Naive thymus-derived CD4-positive, alpha-beta T cell (primary cell): ENCODE data around the gene SLC37A1. TPM values are rescaled to one million over a fixed set of nuclear protein-coding genes. Genes with fewer than 3 reads are reported as not detected.

Experiments
- ATAC-seq: fragments of 150-1000 bp; cut with Tn5 transposase; 2 replicates; pipeline ENCODE4 v1.10.0; 2021; ENCODE audit warnings: mild to moderate bottlenecking, moderate library complexity
- CTCF ChIA-PET: fragments of 350-600 bp; sonication (Branson Sonifier 250); formaldehyde crosslinking; loops from one replicate; lab custom pipeline; 2021; ENCODE audit warnings: antibody characterized with exemption; lab: Charles Lee
- POLR2A ChIA-PET: fragments of 350-600 bp; sonication (Branson Sonifier 250); formaldehyde crosslinking; loops from one replicate; lab custom pipeline; 2021; ENCODE audit warnings: antibody characterized with exemption, inconsistent platforms; lab: Charles Lee
- DNase-seq, 9 donors: peaks; one replicate each; pipeline versions ENCODE4 v3.0.0 to v3.0.0-alpha.2; 2020 to 2022; ENCODE audit warnings: mixed read lengths in 1 of 9
- H3K27ac ChIP-seq: one replicate; pipeline ENCODE4 v1.7.0; 2013; ENCODE audit warnings: mild to moderate bottlenecking, low read depth, low read length, moderate library complexity
- H3K27me3 ChIP-seq, 2 donors: one replicate each; pipeline ENCODE4 v1.7.0; 2013; ENCODE audit warnings: low read length in 2 of 2, mild to moderate bottlenecking in 2 of 2, moderate library complexity in 2 of 2; ENCODE audit not compliant: control insufficient read depth in 2 of 2, insufficient read depth in 2 of 2
- H3K36me3 ChIP-seq, 3 experiments: 1 replicate in 2 of 3; 2 replicates in 1 of 3; pipeline ENCODE4 v1.7.0; 2013; ENCODE audit warnings: low read length in 3 of 3, mild to moderate bottlenecking in 3 of 3, moderate library complexity in 1 of 3; ENCODE audit not compliant: insufficient read depth in 3 of 3, control insufficient read depth in 2 of 3
- H3K4me1 ChIP-seq, 2 donors: one replicate each; pipeline ENCODE4 v1.7.0; 2013; ENCODE audit warnings: low read length in 2 of 2, mild to moderate bottlenecking in 2 of 2, moderate library complexity in 1 of 2; ENCODE audit not compliant: control insufficient read depth in 2 of 2, insufficient read depth in 2 of 2
- H3K4me3 ChIP-seq: 2 replicates; pipeline ENCODE4 v1.7.0; 2013; ENCODE audit warnings: mild to moderate bottlenecking, low read length
- H3K9me3 ChIP-seq, 3 experiments: 1 replicate in 2 of 3; 2 replicates in 1 of 3; pipeline ENCODE4 v1.7.0; 2013; ENCODE audit warnings: low read length in 3 of 3; ENCODE audit not compliant: control insufficient read depth in 2 of 3
- H3K27ac Mint-ChIP-seq, 9 donors: one replicate each; pipeline ENCODE4 v1.8.0; 2020 to 2022; ENCODE audit warnings: mixed read lengths in 9 of 9, mild to moderate bottlenecking in 8 of 9, moderate library complexity in 5 of 9, inconsistent platforms in 2 of 9
- H3K27me3 Mint-ChIP-seq, 5 donors: one replicate each; pipeline ENCODE4 v1.8.0; 2021 to 2022; ENCODE audit warnings: mixed read lengths in 5 of 5, mild to moderate bottlenecking in 1 of 5
- H3K36me3 Mint-ChIP-seq, 5 donors: one replicate each; pipeline ENCODE4 v1.8.0; 2020 to 2022; ENCODE audit warnings: mixed read lengths in 5 of 5, mild to moderate bottlenecking in 3 of 5, inconsistent platforms in 1 of 5
- H3K4me1 Mint-ChIP-seq, 7 donors: one replicate each; pipeline ENCODE4 v1.8.0; 2020 to 2022; ENCODE audit warnings: mixed read lengths in 7 of 7, mild to moderate bottlenecking in 3 of 7, inconsistent platforms in 1 of 7
- H3K4me3 Mint-ChIP-seq, 10 donors: one replicate each; pipeline ENCODE4 v1.8.0; 2020 to 2022; ENCODE audit warnings: mild to moderate bottlenecking in 10 of 10, mixed read lengths in 10 of 10, moderate library complexity in 6 of 10, inconsistent platforms in 2 of 10
- H3K9me3 Mint-ChIP-seq, 11 donors: one replicate each; pipeline ENCODE4 v1.8.0; 2020 to 2022; ENCODE audit warnings: mixed read lengths in 11 of 11, mild to moderate bottlenecking in 4 of 11, inconsistent platforms in 1 of 11, moderate library complexity in 1 of 11
- intact Hi-C, 2 donors: fragments of 100-400 bp; cut with micrococcal nuclease; formaldehyde crosslinking; loops; one replicate each; pipeline ENCODE4 v1.15.1; 2023
- polyA plus RNA-seq, 2 donors: library from polyadenylated mRNA; unstranded; fragments of 300-500 nt; fragmentation: Illumina TruSeq; gene quantifications; one replicate each; pipeline ENCODE4 v1.2.3, GENCODE V29; 2021
- total RNA-seq, 6 experiments: library from RNA in 5 of 6; stranded (reverse) in 5 of 6; gene quantifications; 1 replicate in 5 of 6; 2 replicates in 1 of 6; pipeline ENCODE4 v1.2.3 and lab custom pipeline; 2021 to 2026

Gene SLC37A1
- total and polyA plus RNA-seq, 7 experiments from 2014 or later, result 4.4 to 23.2 (median 15.8) TPM

- Histone ChIP-seq H3K4me3 (no peak overlapping the region), H3K27ac (no peak overlapping the region), H3K27me3 (no peaks in the 10 kb centered on the region), H3K9me3 (no peaks in the 10 kb centered on the region), H3K36me3 (peaks cover 0 to 65% (median 0%) of the 10 kb centered on the region in 3 experiments), H3K4me1 (no peaks in the 10 kb centered on the region)
- Mint-ChIP-seq H3K36me3 (peaks cover 9 to 59% (median 21%) of the 10 kb centered on the region in 5 donors), H3K4me3 (no peak overlapping the region), H3K27ac (no peak overlapping the region), H3K27me3 (no peaks in the 10 kb centered on the region), H3K4me1 (peaks cover 0 to 3% (median 0%) of the 10 kb centered on the region in 7 donors), H3K9me3 (no peaks in the 10 kb centered on the region)
- intact Hi-C loops, result no loop called here
- no peak for ATAC-seq
- ChIA-PET CTCF (no interaction called here), POLR2A (no interaction called here)
- peak in 1 of 9 donors; percentile 20 for DNase-seq
Measured at GRCh38 chr21:42569732-42570301, 56.2 kb downstream of the SLC37A1 start.

GRCh38 chr21:42570362-42570761 lies 56.7 kb downstream of the SLC37A1 start:
- intact Hi-C loops, result no loop called here
- no peak overlapping the region for H3K27ac Mint-ChIP-seq
- ChIA-PET POLR2A (no interaction called here), CTCF (no interaction called here)
- ATAC-seq, result no peak
- no peaks in the 10 kb centered on the region for H3K4me1 ChIP-seq
- no peak overlapping the region for H3K4me3 ChIP-seq
- H3K27me3 Mint-ChIP-seq, result no peaks in the 10 kb centered on the region
- H3K4me3 Mint-ChIP-seq, result no peak overlapping the region
- H3K27ac ChIP-seq, result no peak overlapping the region
- peaks cover 9 to 60% (median 23%) of the 10 kb centered on the region in 5 donors for H3K36me3 Mint-ChIP-seq
- H3K27me3 ChIP-seq, result no peaks in the 10 kb centered on the region
- peaks cover 0 to 1% (median 0%) of the 10 kb centered on the region in 7 donors for H3K4me1 Mint-ChIP-seq
- H3K36me3 ChIP-seq, result peaks cover 0 to 63% (median 0%) of the 10 kb centered on the region in 3 experiments
- DNase-seq, result peak in 1 of 9 donors; percentile 11
- H3K9me3 Mint-ChIP-seq, result peaks cover 0 to under 1% (median 0%) of the 10 kb centered on the region in 11 donors
- H3K9me3 ChIP-seq, result no peaks in the 10 kb centered on the region

GRCh38 chr21:42570841-42571387 lies 57.3 kb downstream of the SLC37A1 start:
- peaks cover 0 to 4% (median 0%) of the 10 kb centered on the region in 11 donors for H3K9me3 Mint-ChIP-seq
- ChIA-PET POLR2A (no interaction called here), CTCF (no interaction called here)
- H3K27me3 ChIP-seq, result no peaks in the 10 kb centered on the region
- peaks cover 0 to 1% (median 0%) of the 10 kb centered on the region in 7 donors for H3K4me1 Mint-ChIP-seq
- peaks cover 0 to 62% (median 0%) of the 10 kb centered on the region in 3 experiments for H3K36me3 ChIP-seq
- intact Hi-C loops, result no loop called here
- no peak for ATAC-seq
- H3K9me3 ChIP-seq, result no peaks in the 10 kb centered on the region
- H3K27ac Mint-ChIP-seq, result no peak overlapping the region
- H3K36me3 Mint-ChIP-seq, result peaks cover 9 to 65% (median 26%) of the 10 kb centered on the region in 5 donors
- H3K4me1 ChIP-seq, result no peaks in the 10 kb centered on the region
- no peak overlapping the region for H3K4me3 ChIP-seq
- H3K4me3 Mint-ChIP-seq, result no peak overlapping the region
- no peak overlapping the region for H3K27ac ChIP-seq
- no peaks in the 10 kb centered on the region for H3K27me3 Mint-ChIP-seq
- DNase-seq, result no peak

- H3K4me3 Mint-ChIP-seq, result no peak overlapping the region
Measured at GRCh38 chr21:42571391-42572150, 57.9 kb downstream of the SLC37A1 start.

GRCh38 chr21:42572906-42573495 lies 59.3 kb downstream of the SLC37A1 start:
- Mint-ChIP-seq H3K27me3 (no peaks in the 10 kb centered on the region), H3K9me3 (peaks cover 0 to 14% (median 7%) of the 10 kb centered on the region in 11 donors), H3K4me1 (peaks cover 0 to 5% (median 0%) of the 10 kb centered on the region in 7 donors), H3K4me3 (no peak overlapping the region), H3K27ac (no peak overlapping the region), H3K36me3 (peaks cover 24 to 76% (median 45%) of the 10 kb centered on the region in 5 donors)
- ChIA-PET CTCF (no interaction called here), POLR2A (no interaction called here)
- H3K9me3 ChIP-seq, result no peaks in the 10 kb centered on the region
- no peak overlapping the region for H3K27ac ChIP-seq
- no peaks in the 10 kb centered on the region for H3K4me1 ChIP-seq
- no peaks in the 10 kb centered on the region for H3K27me3 ChIP-seq
- H3K36me3 ChIP-seq, result peaks cover 0 to 51% (median 0%) of the 10 kb centered on the region in 3 experiments
- no peak overlapping the region for H3K4me3 ChIP-seq
- ATAC-seq, result no peak
- DNase-seq, result peak in 1 of 9 donors; percentile 4
- intact Hi-C loops, result no loop called here

More at GRCh38 chr21:42571391-42572150, 57.9 kb downstream of the SLC37A1 start:
- intact Hi-C loops, result no loop called here
- peaks cover 0 to 10% (median 3%) of the 10 kb centered on the region in 11 donors for H3K9me3 Mint-ChIP-seq
- peak overlapping the region in 1 of 9 donors; percentile 73 for H3K27ac Mint-ChIP-seq
- Histone ChIP-seq H3K27me3 (no peaks in the 10 kb centered on the region), H3K36me3 (peaks cover 0 to 62% (median 0%) of the 10 kb centered on the region in 3 experiments), H3K9me3 (no peaks in the 10 kb centered on the region), H3K27ac (no peak overlapping the region), H3K4me1 (no peaks in the 10 kb centered on the region), H3K4me3 (no peak overlapping the region)
- H3K36me3 Mint-ChIP-seq, result peaks cover 12 to 72% (median 33%) of the 10 kb centered on the region in 5 donors
- H3K27me3 Mint-ChIP-seq, result no peaks in the 10 kb centered on the region
- ATAC-seq, result no peak
- ChIA-PET CTCF (no interaction called here), POLR2A (no interaction called here)
- peaks cover 0 to 1% (median 0%) of the 10 kb centered on the region in 7 donors for H3K4me1 Mint-ChIP-seq
- no peak for DNase-seq

GRCh38 chr21:42574234-42575027 lies 60.8 kb downstream of the SLC37A1 start:
- Histone ChIP-seq H3K27ac (no peak overlapping the region), H3K9me3 (no peaks in the 10 kb centered on the region), H3K4me3 (no peak overlapping the region), H3K36me3 (peaks cover 0 to 38% (median 0%) of the 10 kb centered on the region in 3 experiments), H3K4me1 (no peaks in the 10 kb centered on the region), H3K27me3 (no peaks in the 10 kb centered on the region)
- peaks cover 24 to 71% (median 50%) of the 10 kb centered on the region in 5 donors for H3K36me3 Mint-ChIP-seq
- peaks cover 0 to 5% (median 0%) of the 10 kb centered on the region in 7 donors for H3K4me1 Mint-ChIP-seq
- H3K4me3 Mint-ChIP-seq, result no peak overlapping the region
- ATAC-seq (no peak), DNase-seq (no peak)
- no peaks in the 10 kb centered on the region for H3K27me3 Mint-ChIP-seq
- ChIA-PET POLR2A (interaction anchor here (0.9 kb wide), 1 partner anchor 219 kb away, joined by 3 read pairs; no protein-coding TSS in a partner anchor), CTCF (interaction anchor here (0.6 kb wide), 1 partner anchor 243 kb away, joined by 3 read pairs; no protein-coding TSS in a partner anchor)
- H3K27ac Mint-ChIP-seq, result no peak overlapping the region
- H3K9me3 Mint-ChIP-seq, result peaks cover 0 to 14% (median 7%) of the 10 kb centered on the region in 11 donors
- intact Hi-C loops, result no loop called here
